ENCODE measurements around the gene C7orf33.

DNA sequence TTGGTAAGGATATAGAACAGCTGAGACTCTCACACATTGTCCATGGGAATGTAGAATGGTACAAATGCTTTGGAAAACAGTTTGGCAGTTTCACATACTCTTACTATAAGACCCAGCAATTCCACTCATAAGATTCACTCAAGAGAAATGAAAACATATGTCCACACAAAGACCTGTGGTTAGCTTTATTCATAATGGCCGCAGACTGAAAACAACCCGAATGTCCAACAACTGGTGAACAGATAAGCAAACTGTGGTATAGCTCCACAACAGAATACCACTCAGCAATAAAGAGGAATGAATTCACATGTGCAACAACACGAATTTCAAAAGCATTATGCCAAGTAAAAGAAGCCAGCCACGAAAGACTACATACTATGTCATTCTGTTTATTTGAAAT lies 74.7 kb downstream of the C7orf33 start:
- TF ChIP-seq, protein P1, sequence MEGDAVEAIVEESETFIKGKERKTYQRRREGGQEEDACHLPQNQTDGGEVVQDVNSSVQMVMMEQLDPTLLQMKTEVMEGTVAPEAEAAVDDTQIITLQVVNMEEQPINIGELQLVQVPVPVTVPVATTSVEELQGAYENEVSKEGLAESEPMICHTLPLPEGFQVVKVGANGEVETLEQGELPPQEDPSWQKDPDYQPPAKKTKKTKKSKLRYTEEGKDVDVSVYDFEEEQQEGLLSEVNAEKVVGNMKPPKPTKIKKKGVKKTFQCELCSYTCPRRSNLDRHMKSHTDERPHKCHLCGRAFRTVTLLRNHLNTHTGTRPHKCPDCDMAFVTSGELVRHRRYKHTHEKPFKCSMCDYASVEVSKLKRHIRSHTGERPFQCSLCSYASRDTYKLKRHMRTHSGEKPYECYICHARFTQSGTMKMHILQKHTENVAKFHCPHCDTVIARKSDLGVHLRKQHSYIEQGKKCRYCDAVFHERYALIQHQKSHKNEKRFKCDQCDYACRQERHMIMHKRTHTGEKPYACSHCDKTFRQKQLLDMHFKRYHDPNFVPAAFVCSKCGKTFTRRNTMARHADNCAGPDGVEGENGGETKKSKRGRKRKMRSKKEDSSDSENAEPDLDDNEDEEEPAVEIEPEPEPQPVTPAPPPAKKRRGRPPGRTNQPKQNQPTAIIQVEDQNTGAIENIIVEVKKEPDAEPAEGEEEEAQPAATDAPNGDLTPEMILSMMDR (IDR thresholded peaks at IDR 0.05), result no peak
- no peak for TF ChIP-seq POLR2A (IDR thresholded peaks at IDR 0.05)
